Activated CD4-positive, alpha-beta memory T cell treated with anti-CD3 and anti-CD28 coated beads, Interleukin-2, amount 10 ng/mL, durations not matched to agents 7 days and 5 days (primary cell): ENCODE results near the gene GRIK3. TPM values are rescaled to one million over a fixed set of nuclear protein-coding genes. Genes with fewer than 3 reads are reported as not detected.

Experiments
- CTCF ChIA-PET: fragments of 350-600 bp; sonication (Branson Sonifier 250); formaldehyde crosslinking; loops from one replicate; lab custom pipeline; 2021; ENCODE audit warnings: antibody characterized with exemption, inconsistent platforms; lab: Charles Lee
- POLR2A ChIA-PET: fragments of 350-600 bp; sonication (Branson Sonifier 250); formaldehyde crosslinking; loops from one replicate; lab custom pipeline; 2021; ENCODE audit warnings: antibody characterized with exemption; lab: Charles Lee
- DNase-seq: peaks from one replicate; pipeline ENCODE4 v3.0.0-alpha.2; 2020
- H3K27ac Mint-ChIP-seq: one replicate; pipeline ENCODE4 v1.8.0; 2021; ENCODE audit warnings: mild to moderate bottlenecking, mixed read lengths
- H3K27me3 Mint-ChIP-seq: one replicate; pipeline ENCODE4 v1.8.0; 2021; ENCODE audit warnings: mixed read lengths
- H3K36me3 Mint-ChIP-seq: one replicate; pipeline ENCODE4 v1.8.0; 2021; ENCODE audit warnings: low read depth, mixed read lengths
- H3K4me1 Mint-ChIP-seq: one replicate; pipeline ENCODE4 v1.8.0; 2021; ENCODE audit warnings: mixed read lengths
- H3K4me3 Mint-ChIP-seq: one replicate; pipeline ENCODE4 v1.8.0; 2021; ENCODE audit warnings: mild to moderate bottlenecking, mixed read lengths
- H3K9me3 Mint-ChIP-seq: one replicate; pipeline ENCODE4 v1.8.0; 2021; ENCODE audit warnings: mixed read lengths
- total RNA-seq, 2 experiments: library from RNA; stranded (reverse); gene quantifications; one replicate each; pipeline ENCODE4 v1.2.3, GENCODE V29; 2021

GRIK3 gene
- total RNA-seq, 2 experiments from 2014 or later: not detected

DNA sequence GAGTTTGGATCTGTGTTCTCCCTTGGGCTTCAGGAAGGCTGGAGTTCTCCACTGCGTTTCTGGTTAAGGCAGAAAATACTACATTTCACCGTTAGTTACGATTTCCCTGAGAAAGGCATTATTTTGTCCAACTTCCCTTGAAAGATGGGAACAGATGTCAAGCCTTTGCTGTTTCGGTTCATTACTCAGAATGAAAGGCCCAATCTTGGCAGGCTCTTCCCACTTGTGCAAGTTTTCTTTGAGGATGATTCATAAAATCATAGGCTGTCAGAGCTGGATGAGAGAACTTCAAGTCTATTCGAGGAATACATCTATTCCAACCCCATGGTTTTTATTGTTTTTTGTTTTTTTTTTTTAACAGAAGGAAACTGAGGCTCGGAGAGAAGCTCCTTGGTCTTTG is 205.2 kb downstream of the GRIK3 start:
- ChIA-PET CTCF (no interaction called here), POLR2A (no interaction called here)
- no peak for DNase-seq
- Mint-ChIP-seq H3K27ac (no peak overlapping the region), H3K27me3 (peaks cover 3% of the 10 kb centered on the region), H3K4me3 (no peak overlapping the region), H3K9me3 (no peaks in the 10 kb centered on the region), H3K36me3 (no peaks in the 10 kb centered on the region), H3K4me1 (no peaks in the 10 kb centered on the region)

DNA sequence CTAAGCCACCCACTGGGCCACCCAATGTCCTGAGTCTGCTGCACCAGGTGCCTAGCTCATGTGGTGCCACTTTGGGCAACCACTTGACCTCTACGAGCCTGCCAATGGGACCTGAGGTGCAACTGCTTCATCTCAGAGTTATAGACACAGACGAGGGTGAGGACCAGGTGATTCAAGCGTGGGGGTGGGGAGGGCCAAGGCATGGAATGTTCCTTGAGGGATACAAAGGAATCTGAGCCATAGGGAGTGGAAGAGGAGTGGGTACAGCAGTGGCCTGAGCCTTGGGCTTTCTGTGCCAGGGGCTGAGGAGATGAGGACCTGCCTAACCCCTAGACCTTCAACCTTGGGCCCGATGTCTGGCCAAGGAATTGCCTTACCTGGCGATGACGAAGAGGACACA is 209.1 kb downstream of the GRIK3 start:
- Mint-ChIP-seq H3K9me3 (no peaks in the 10 kb centered on the region), H3K27ac (no peak overlapping the region), H3K4me3 (no peak overlapping the region), H3K4me1 (no peaks in the 10 kb centered on the region), H3K36me3 (no peaks in the 10 kb centered on the region), H3K27me3 (peaks cover 5% of the 10 kb centered on the region)
- DNase-seq: no peak
- CTCF ChIA-PET: no interaction called here
- POLR2A ChIA-PET: no interaction called here

DNA sequence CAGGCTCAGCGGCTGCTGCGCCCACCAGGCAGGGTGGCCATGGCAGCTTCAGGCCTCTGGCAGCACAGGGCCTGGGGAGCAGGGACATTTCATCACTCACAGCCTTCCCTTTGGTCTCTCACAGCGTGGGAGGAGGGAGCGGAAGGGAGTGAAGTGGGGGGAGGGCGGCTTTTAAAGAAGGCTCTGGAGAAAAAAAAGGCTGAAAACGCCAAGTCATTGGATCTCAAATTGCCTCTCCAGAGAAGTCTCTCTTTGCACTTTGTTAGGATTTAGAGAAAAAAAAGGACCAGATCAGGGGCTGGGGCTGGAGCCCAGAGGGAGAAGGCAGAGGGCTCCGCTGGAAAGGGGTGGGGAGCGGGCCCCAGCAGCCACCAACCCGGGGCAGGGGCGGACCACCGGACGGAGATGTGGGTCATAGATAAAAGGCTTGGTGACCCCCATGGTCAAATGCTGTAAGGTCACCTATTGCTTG is 209.9 kb downstream of the GRIK3 start:
- no peaks in the 10 kb centered on the region for H3K36me3 Mint-ChIP-seq
- H3K27ac Mint-ChIP-seq: no peak overlapping the region
- no peaks in the 10 kb centered on the region for H3K4me1 Mint-ChIP-seq
- no peak overlapping the region for H3K4me3 Mint-ChIP-seq
- H3K9me3 Mint-ChIP-seq: no peaks in the 10 kb centered on the region
- peaks cover 5% of the 10 kb centered on the region for H3K27me3 Mint-ChIP-seq
- CTCF ChIA-PET: no interaction called here
- POLR2A ChIA-PET: no interaction called here
- no peak for DNase-seq

DNA sequence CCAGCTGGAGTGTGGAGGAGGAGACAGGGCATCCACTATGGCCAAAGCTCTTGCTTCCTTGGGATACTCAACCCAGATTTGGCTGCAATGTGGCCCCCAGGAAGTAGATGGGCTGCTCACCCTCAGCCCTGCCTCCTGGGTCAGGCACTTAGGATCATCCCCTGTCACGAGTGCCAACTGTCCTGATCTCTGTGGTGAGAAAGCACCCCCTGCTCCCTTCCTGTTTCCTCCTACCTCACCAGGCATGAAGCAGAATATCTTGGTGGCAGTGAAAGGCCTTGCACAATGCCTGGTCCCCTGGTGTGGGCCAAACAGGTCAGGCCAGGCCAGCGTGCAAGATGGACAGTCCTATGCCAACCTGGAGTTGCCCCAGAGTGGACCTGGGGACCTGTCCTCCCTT is 211.7 kb downstream of the GRIK3 start:
- DNase-seq: no peak
- CTCF ChIA-PET: no interaction called here
- POLR2A ChIA-PET: no interaction called here
- Mint-ChIP-seq H3K9me3 (no peaks in the 10 kb centered on the region), H3K36me3 (no peaks in the 10 kb centered on the region), H3K27ac (no peak overlapping the region), H3K27me3 (peaks cover 5% of the 10 kb centered on the region), H3K4me3 (no peak overlapping the region), H3K4me1 (no peaks in the 10 kb centered on the region)

DNA sequence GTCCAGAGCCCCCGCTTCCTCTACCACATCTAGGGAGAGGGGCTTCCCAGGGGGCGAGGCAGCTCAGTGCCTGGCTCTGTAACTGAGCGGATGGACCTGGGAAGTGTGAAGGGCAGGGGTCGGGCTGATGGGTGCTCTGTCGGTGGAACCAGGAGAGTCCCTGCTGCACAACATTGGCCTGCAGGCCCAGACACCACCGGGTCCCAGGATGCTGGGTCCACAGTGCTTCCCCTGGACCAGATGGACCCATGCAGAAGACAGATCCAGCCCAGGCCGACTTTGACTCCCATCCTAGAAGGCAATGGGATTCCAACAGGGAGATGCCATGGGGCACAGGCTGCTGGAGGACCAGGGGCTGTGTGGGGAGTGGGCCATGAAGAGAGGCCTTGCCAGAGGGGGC is 212.9 kb downstream of the GRIK3 start:
- H3K27me3 Mint-ChIP-seq: peaks cover 5% of the 10 kb centered on the region
- ChIA-PET CTCF (no interaction called here), POLR2A (no interaction called here)
- no peaks in the 10 kb centered on the region for H3K9me3 Mint-ChIP-seq
- H3K27ac Mint-ChIP-seq: no peak overlapping the region
- no peaks in the 10 kb centered on the region for H3K4me1 Mint-ChIP-seq
- no peak overlapping the region for H3K4me3 Mint-ChIP-seq
- no peak for DNase-seq
- no peaks in the 10 kb centered on the region for H3K36me3 Mint-ChIP-seq

DNA sequence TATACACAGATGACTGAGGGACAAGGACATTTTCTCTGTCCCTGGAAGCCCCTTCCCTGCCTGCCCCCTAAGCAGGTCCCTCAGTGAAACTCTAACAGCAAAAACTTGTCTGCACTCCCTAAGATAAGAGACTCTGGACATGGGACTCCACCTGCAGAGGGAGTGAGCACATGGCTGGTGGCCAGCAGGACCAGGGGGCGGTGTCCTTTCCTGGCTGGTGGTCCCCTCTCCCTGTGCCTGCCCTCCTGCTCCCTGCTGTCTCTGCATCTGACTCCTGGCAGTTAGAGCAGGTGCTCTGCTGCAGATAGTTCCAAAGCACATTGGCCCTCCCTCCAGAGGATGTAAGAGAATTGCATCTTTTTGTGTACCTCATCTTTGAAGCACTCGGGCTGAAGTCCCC is 215.5 kb downstream of the GRIK3 start:
- Mint-ChIP-seq H3K9me3 (no peaks in the 10 kb centered on the region), H3K36me3 (no peaks in the 10 kb centered on the region), H3K27me3 (peaks cover 6% of the 10 kb centered on the region), H3K27ac (no peak overlapping the region), H3K4me3 (no peak overlapping the region), H3K4me1 (no peaks in the 10 kb centered on the region)
- POLR2A ChIA-PET: no interaction called here
- DNase-seq: no peak
- CTCF ChIA-PET: no interaction called here

DNA sequence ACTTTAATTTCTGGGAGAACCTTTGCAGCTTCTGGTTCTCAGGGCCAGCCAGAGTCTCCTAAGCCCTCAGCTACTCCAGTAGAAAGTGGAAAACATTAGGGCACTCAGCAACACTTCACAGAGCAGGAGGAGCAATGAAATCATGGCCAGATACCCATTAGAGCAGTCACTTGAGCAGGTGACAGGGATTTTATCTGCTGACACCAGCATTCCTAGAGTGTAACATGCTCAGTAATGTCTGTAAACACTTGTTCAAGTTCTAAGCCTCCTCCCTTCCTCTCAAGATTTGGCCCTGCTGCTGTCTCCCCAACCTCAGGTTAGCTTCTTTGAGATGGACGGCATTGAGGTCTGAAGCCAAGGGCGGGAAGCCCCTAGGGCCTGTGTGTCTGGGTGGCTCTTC is 218.0 kb downstream of the GRIK3 start:
- DNase-seq: no peak
- Mint-ChIP-seq H3K36me3 (no peaks in the 10 kb centered on the region), H3K27me3 (peaks cover 6% of the 10 kb centered on the region), H3K27ac (no peak overlapping the region), H3K4me1 (no peaks in the 10 kb centered on the region), H3K4me3 (no peak overlapping the region), H3K9me3 (no peaks in the 10 kb centered on the region)
- ChIA-PET POLR2A (no interaction called here), CTCF (no interaction called here)

DNA sequence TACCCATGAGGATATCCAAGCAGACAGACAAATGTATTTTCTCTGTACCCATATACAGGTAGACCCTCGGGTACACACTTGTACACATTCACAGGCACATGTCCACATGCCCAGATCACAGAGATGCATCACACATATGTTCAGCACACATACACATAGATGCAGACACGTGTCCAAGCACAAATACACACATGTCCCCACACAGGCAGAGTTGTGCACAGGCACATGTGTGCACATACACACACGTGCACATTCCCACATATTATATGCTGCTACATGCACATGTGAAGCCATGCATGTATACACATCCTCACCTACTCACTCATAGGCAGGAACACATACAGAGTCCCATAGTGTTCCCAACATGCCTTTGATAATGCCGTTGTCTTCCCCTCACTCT is 219.5 kb downstream of the GRIK3 start:
- Mint-ChIP-seq H3K4me3 (no peak overlapping the region), H3K4me1 (no peaks in the 10 kb centered on the region), H3K27ac (no peak overlapping the region), H3K9me3 (no peaks in the 10 kb centered on the region), H3K27me3 (peaks cover 5% of the 10 kb centered on the region), H3K36me3 (no peaks in the 10 kb centered on the region)
- ChIA-PET CTCF (no interaction called here), POLR2A (no interaction called here)
- no peak for DNase-seq

DNA sequence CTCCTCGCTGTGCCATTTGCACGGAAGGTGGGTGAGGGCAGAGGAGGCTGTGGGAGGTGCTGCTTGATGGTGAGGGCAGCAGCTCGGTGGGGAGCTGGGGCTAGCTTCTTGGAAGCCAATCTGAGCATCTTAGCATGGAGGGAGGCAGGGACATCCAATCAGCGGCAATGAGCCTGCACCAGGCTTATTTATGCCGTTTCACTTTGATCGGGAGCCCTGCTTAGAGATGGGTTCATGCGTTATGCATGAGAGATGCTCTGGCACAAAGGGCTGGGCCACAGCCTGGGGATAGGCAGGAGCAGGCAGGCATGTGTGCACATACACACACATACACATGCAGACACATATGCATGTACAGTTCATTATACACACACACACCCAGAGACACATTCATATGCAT is 220.2 kb downstream of the GRIK3 start:
- Mint-ChIP-seq H3K9me3 (no peaks in the 10 kb centered on the region), H3K27me3 (peaks cover 5% of the 10 kb centered on the region), H3K4me3 (no peak overlapping the region), H3K36me3 (no peaks in the 10 kb centered on the region), H3K4me1 (no peaks in the 10 kb centered on the region), H3K27ac (no peak overlapping the region)
- ChIA-PET POLR2A (no interaction called here), CTCF (no interaction called here)
- DNase-seq: no peak

DNA sequence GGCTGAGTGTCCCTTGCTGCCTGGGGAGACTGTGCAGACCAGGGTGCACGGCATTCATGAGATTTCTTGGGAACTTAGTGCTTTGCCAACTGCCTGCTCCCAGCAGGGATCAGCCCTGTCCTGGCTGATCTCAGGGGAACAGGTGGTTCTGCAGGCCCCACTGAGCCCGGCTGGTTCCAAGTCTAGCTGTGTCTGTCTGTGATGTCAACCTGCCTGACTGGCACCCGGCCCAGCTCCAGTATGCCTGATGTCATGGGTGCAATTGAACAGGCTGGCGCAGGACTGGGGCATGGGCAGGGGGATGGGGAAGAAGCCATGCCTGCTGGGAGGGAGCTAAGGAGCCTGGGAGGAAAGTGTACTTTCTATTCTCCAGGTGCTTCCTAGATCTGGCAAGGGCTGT is 227.1 kb downstream of the GRIK3 start:
- Mint-ChIP-seq H3K27me3 (no peaks in the 10 kb centered on the region), H3K36me3 (no peaks in the 10 kb centered on the region), H3K4me3 (no peak overlapping the region), H3K27ac (no peak overlapping the region), H3K9me3 (no peaks in the 10 kb centered on the region), H3K4me1 (no peaks in the 10 kb centered on the region)
- ChIA-PET CTCF (no interaction called here), POLR2A (no interaction called here)
- no peak for DNase-seq

DNA sequence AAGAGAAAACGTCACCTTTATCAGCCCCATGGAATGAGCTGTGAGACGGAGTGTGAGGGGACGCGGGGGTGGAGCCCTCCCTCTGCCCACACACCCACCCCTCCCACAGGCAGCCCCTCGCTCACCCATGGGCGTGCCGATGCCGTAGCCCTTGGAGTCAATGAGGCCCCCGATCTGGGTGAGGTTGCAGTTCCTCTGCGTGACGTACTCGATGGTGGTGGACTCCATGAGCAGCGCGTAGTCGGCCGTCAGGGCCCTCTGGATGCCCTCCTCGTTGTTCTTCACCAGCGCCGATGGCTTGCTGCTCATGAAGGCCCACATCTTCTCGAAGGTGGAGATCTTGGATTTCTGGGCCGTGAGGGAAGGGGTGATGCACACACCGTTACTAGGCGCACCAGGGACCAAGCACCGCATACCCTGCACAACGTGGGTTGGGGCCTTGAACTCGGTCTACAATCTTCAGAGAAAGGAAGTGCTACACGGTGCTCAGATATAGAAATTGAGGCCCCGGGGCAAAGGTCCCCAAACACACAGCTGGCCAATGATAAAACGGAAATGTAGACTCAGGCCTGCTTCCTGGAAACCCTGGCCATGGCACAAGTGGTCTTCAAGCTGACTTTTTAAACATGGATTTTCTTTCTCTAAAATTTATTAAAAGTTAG is 228.2 kb downstream of the GRIK3 start:
- Mint-ChIP-seq H3K4me1 (no peaks in the 10 kb centered on the region), H3K27ac (no peak overlapping the region), H3K9me3 (no peaks in the 10 kb centered on the region), H3K4me3 (no peak overlapping the region), H3K27me3 (no peaks in the 10 kb centered on the region), H3K36me3 (no peaks in the 10 kb centered on the region)
- ChIA-PET POLR2A (no interaction called here), CTCF (interaction anchor here (0.6 kb wide), 2 partner anchors 71 to 486 kb away, joined by 3 to 5 read pairs; no protein-coding TSS in a partner anchor)
- DNase-seq: no peak

DNA sequence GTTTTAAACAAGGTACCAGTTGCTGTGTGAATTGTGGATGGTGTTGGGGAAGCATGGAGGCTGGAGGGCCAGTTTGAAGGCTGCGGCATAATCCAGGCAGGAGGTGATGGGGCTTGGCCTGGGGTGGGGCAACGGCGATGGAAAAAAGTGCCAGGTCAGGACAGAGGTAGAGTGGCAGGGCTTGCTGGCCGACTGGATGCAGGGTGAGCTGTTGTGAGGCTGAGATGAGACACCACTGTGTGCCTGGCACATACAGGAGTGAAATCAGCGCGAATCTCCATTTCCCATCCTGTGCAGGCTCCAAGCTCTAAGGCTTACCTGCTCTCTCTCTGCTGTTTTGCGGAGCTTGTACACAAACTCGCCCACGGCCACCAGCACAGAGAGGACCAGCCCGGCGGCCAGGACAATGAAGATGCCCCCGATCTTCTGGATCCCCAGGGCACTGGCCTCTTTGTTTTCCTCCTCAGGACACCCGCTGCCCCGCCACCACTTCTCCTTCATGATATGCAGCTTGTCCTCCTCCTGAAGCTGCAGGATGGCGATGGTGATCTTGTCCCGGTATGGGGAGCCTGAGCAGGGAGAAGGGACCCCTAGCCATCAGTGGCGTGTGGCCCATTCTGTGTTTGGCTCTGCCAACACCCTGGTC is 229.5 kb downstream of the GRIK3 start:
- no peak overlapping the region for H3K4me3 Mint-ChIP-seq
- H3K27ac Mint-ChIP-seq: no peak overlapping the region
- no peaks in the 10 kb centered on the region for H3K27me3 Mint-ChIP-seq
- POLR2A ChIA-PET: no interaction called here
- DNase-seq: no peak
- no peaks in the 10 kb centered on the region for H3K36me3 Mint-ChIP-seq
- no peaks in the 10 kb centered on the region for H3K9me3 Mint-ChIP-seq
- H3K4me1 Mint-ChIP-seq: no peaks in the 10 kb centered on the region
- CTCF ChIA-PET: no interaction called here

DNA sequence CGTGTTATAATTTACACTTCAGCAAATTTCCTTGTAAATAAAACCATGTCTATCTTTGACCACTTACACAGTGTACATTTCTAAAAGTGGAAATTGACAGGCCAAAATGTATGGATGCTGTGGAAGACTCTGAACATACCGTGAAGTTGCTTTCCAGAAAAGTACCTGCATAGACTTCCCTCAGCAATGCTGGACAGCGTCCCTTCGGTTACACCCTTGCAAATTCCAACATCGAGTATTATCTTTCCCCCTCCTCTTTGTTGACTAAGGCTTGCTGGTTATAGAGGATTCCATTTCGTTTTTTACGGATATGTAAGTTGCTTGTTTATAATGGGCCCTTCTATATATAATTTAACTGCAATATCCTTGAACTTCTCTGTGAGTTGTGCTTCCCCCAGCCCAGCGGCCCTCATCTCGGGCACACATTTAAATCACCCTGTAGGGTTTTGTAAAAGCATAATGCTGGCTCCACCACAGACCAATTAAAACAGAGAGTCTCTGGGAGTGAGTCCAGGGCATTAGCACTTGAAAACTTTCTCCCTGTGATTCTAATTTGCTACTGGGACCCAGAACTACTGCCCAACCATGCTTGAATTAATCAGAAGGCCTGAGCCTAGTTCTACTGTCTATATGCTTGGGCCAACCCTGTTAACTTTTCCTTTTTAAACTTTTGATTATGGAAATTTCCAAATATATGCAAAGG is 230.3 kb downstream of the GRIK3 start:
- H3K4me1 Mint-ChIP-seq: no peaks in the 10 kb centered on the region
- no peak for DNase-seq
- ChIA-PET POLR2A (no interaction called here), CTCF (no interaction called here)
- H3K9me3 Mint-ChIP-seq: no peaks in the 10 kb centered on the region
- no peak overlapping the region for H3K4me3 Mint-ChIP-seq
- H3K36me3 Mint-ChIP-seq: no peaks in the 10 kb centered on the region
- H3K27me3 Mint-ChIP-seq: no peaks in the 10 kb centered on the region
- no peak overlapping the region for H3K27ac Mint-ChIP-seq
